Ecto neural progenitor cell (in vitro differentiated cells): Measurements from ENCODE around the gene RAVER2.

Experiments used
- DNase-seq: peaks from one replicate; pipeline ENCODE4 v3.0.0-alpha.2; 2018; ENCODE audit warnings: low spot score

The RAVER2 gene

GRCh38 chr1:64847666-64848065 lies 102.8 kb downstream of the RAVER2 start:
- no peak for DNase-seq

- DNase-seq = no peak
These were observed 103.3 kb downstream of the RAVER2 start for GRCh38 chr1:64848136-64848535.

GRCh38 chr1:64848803-64849202 lies 103.9 kb downstream of the RAVER2 start:
- no peak for DNase-seq

- no peak for DNase-seq
These were observed 105.1 kb downstream of the RAVER2 start for GRCh38 chr1:64849942-64850341.

- no peak for DNase-seq
These were observed 106.0 kb downstream of the RAVER2 start for GRCh38 chr1:64850846-64851245.

- no peak for DNase-seq
These were observed 106.8 kb downstream of the RAVER2 start for GRCh38 chr1:64851664-64852063.

GRCh38 chr1:64854674-64855073 lies 109.8 kb downstream of the RAVER2 start:
- no peak for DNase-seq

GRCh38 chr1:64855557-64855956 lies 110.7 kb downstream of the RAVER2 start:
- DNase-seq = no peak

- DNase-seq = no peak
These were observed 111.7 kb downstream of the RAVER2 start for GRCh38 chr1:64856553-64856952.

GRCh38 chr1:64857347-64857746 lies 112.5 kb downstream of the RAVER2 start:
- DNase-seq = no peak

- DNase-seq = peak; percentile 65
These were observed 116.7 kb downstream of the RAVER2 start for GRCh38 chr1:64861611-64862010.

- DNase-seq = no peak
These were observed 119.4 kb downstream of the RAVER2 start for GRCh38 chr1:64864018-64864940.

GRCh38 chr1:64865105-64865757 lies 120.4 kb downstream of the RAVER2 start:
- DNase-seq = no peak

GRCh38 chr1:64866689-64867088 lies 121.8 kb downstream of the RAVER2 start:
- DNase-seq = no peak

- DNase-seq = no peak
These were observed 122.4 kb downstream of the RAVER2 start for GRCh38 chr1:64867266-64867665.

- no peak for DNase-seq
These were observed 126.4 kb downstream of the RAVER2 start for GRCh38 chr1:64871256-64871655.

- no peak for DNase-seq
These were observed 127.2 kb downstream of the RAVER2 start for GRCh38 chr1:64872067-64872466.

- no peak for DNase-seq
These were observed 128.7 kb downstream of the RAVER2 start for GRCh38 chr1:64873576-64873975.

GRCh38 chr1:64874666-64875065 lies 129.8 kb downstream of the RAVER2 start:
- no peak for DNase-seq

GRCh38 chr1:64875101-64875500 lies 130.2 kb downstream of the RAVER2 start:
- DNase-seq = no peak

GRCh38 chr1:64875606-64876005 lies 130.7 kb downstream of the RAVER2 start:
- no peak for DNase-seq

- DNase-seq = no peak
These were observed 132.3 kb downstream of the RAVER2 start for GRCh38 chr1:64877151-64877550.

GRCh38 chr1:64877598-64877997 lies 132.7 kb downstream of the RAVER2 start:
- no peak for DNase-seq
